OCI-M1 (cell line): Measurements from ENCODE around the gene PPARA.

Experiments used
- DNase-seq: peaks from one replicate; lab custom pipeline; 2025; lab: John Stamatoyannopoulos, UW

PPARA gene

DNA sequence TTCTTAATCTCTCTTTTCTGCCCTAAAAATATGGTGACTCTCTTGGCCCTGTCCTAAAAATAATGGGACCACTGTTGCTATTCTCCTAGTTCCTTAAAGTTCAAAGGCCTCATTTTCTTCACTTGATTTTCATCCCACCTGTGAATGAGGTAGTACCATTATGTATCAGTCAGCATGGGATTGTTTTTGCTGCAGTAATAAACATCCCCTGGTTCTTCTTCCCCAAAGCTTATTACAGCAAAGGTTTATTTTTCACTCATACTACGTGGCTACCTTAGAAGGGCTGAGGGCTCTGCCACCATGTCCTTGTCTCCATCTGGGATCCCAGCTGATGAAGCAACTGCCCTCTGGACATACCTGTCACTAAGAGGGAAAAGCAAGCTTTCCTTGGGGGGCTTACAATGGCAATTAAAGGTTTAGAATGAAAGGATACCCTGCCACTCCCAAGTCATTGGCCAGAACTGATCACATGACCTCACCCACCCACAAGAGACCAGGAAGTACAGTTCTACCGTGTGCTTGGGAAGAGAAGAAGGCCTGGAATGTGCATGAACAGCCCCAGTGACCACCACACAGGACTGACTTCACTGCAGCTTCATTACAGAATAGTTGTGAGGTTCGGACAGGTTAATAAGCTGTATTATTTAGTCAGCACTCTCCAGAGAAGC, 125.3 kb downstream of the PPARA start:
- no peak for DNase-seq

DNA sequence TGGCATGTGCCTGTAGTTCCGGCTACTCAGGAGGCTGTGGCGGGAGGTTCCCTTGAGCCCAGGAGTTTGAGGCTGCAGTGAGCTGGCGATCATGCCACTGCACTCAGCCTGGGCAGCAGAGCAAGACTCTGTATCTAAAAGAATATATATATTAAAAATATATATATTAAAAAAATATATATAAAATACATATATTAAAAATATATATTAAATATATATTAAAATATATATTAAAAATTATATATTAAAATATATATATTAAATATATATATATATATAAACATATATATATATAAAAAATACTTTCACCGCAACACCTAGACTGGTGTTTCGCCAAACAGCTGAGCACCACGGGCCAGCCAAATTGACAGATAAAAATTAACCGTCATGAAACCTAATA, 126.2 kb downstream of the PPARA start:
- no peak for DNase-seq

DNA sequence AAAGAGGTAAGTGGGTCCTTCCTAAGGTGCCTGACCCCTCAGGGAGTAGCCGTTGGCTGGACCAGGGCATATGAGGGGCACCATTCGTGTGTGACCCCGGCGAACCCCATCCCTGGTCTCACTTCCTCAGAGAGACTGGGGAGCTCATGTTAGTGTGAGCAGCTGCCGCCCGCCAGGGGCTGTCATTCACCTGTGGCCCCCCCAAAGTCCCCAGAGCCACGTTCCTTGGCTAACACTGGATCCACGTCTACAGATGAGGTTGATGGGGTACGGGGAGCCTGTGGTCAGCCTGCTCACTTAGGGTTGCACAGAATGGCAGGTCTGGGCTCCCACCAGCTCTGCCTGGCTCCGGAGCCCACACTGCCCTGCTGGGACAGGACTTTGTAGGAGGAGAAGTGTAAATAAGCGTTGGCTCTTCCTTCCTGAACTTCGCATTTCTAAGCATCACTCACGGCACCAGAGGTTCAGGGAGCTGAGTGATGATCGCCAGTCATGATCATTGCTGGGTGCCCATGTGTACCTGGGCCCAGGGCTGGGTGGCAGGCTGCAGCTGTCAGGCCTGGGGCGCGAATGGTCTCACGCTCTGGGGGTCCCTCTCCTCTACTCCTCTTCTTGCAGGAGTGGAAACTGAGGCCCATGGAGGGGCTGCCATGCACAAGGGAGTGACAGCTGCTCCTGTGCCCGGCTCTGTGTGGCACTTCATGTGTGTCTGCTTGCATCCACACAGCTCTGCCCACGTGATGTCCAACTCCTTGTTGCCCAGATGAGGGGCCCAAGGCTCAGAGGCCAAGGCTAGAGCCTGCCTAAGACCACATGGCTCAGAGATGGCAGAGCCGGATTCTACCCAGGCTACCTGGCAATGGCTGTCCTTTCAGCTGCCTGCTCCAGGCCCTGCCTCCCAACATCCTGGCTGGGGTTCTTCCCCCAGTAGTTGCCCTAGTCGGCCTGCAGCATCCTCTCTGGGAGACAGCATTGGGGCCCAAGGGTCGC, 128.6 kb downstream of the PPARA start:
- DNase-seq: no peak

DNA sequence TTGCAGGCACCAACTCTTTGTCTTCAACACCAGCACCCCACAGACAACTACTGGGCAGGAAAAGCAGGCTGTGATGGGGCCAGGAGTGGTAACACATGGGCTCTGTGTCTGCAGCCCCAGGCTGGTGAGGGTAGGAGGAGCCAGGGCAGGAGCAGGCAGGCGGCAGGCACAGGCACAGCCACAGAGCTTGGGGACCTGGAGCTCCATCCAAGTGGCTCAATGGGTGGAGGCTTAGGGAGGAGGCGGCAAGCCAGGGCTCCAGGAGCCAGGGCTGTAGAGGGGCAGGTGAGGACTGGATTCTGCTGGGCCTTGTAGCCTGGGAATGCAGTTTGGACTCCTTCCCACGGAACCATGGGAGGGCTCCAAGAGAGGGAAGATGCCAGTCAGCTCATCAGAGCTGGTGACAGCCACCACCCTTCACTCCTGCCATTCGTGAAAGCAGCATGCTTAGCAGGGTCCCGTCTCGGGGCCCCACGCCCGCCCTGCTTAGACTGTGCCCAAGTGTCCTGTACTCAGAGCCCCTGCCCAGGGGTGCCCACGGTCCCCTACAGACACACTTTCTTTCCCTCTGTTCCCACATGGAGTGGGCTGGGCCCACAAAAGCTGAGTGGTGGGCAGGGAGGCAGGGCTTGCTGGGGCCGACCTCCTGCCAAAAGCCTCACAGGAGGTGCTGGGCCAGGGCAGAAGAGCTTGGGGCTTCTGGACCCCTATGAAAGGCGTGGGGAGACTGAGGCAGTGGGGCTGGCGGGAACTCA, 129.9 kb downstream of the PPARA start:
- DNase-seq: no peak

DNA sequence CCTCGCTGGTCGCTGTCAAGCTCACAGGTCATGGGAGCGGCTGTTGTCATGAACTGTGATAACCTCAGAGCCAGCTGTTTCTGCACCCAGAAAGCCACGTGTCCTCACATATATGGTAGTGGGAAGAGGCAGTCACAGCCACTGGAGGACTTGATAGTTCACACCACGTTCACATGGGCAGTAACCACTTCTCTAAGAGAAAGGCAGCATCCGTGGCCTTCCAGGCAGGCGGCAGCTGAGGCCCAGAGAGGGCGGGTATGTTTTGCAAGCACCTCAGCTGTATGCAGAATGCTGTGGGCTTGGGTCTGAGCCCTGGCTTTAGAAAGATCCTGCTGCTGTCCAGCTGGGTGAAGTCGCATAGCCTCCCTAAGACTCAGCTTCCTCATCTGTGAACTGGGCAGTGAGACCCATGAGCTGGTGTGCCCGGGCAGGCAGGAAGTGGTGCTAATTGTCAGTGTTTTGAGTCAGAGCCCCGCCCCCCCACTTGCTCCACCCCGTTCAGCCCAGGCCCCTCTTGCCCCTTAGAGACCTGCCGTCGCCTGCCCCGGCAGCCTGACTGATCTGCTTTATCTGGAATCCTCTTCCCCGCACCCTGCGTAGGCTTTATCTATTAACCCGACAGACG, 130.8 kb downstream of the PPARA start:
- no peak for DNase-seq

DNA sequence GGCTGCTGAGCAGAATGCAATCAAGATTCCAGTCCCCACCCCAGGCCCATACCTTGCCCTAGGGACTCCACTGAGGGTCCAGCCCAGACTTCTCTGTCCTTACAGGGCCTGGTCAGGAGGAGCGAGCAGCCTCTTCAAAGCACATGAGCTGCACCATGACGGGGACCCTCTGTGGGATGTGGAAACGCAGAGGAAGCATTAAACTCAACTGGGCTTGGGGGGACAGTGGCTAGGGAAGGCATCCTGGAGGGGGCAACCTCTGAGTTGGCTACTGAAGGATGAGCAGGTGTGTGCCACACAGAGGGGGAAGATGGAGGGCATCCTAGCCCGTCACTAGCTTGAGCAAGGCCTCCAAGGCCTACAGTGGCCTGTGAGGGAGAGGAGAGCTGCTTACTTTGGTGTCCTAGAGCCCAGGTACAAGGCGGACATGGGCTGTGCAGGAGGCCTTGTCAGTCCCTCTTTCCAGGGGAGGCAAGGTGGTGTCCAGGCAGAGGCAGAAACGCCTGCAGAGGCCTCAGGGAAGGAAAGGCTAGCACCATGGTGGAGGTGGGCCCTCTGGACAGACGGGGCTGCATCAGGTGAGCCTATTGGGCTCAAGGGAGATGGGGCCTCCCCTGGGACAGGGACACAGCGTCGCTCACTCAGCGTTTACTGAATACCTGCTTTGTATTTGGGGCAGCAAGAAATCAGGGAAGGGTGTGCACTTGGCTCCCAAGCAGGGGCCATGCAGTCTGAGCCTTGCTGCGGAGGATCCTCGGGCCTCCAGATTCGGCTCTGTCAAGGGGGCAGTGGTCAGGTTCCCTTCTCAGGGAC, 131.7 kb downstream of the PPARA start:
- no peak for DNase-seq

DNA sequence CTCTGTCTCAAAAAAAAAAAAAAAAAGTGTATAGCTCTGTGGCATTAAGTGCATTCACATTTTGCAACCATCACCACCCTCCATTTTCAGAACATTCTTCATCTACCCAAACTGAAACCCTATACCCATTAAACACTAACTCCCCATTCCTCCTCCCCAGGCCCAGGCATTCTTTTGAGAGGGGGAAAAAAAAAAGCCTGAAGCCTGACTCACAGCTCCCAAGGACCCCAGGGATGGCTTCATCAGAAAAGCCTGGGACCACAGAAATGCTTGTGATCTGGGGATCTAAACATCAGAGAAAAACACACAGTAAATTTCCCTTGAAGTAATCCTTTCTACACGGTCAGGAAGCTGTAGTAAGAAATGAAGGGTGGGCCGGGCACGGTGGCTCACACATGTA, 135.7 kb downstream of the PPARA start:
- no peak for DNase-seq

DNA sequence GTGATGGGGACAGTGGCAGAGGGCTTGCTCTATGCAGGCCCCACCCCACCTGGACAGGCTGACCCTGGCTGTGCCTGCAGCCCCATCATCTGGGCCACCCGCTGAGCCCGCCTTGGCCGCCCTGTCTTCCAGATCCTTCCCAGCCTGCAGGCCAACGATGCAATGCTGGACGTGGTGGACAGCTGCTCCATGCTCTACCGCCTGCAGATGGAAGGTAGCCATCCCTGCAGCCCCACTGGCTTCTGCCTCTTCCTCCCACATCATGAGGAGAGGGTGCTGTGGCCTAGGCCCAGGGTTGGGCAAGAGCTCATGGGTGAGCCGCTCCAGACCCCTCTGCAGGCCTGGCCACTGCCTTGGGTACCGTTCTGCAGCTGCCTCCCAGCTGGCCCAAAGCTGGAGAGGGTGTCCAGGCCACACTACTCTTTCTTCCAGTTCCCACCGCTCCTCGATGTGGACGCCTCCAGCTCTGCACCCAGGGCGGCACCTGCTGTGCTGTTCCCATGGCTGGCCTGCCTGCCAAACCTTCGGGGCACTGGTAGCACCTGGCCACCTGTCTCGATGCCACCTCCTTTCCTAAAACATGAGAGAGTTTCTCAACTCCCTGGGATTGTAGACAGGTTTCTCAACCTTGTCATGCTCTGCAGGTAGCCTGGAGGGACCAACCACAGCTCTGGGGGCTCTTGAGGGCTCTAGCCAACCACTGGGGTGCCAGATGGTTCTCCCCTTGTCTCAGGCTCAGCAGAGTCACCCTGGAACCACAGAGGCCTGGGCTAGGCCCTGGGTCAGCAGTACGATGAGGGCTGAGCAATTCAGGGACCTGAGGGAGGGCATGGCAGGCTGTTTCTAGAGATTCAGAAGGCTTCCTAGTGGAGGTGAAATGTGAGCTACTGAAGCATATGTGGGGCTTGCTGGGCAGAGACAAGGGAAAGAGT, 136.9 kb downstream of the PPARA start:
- no peak for DNase-seq

DNA sequence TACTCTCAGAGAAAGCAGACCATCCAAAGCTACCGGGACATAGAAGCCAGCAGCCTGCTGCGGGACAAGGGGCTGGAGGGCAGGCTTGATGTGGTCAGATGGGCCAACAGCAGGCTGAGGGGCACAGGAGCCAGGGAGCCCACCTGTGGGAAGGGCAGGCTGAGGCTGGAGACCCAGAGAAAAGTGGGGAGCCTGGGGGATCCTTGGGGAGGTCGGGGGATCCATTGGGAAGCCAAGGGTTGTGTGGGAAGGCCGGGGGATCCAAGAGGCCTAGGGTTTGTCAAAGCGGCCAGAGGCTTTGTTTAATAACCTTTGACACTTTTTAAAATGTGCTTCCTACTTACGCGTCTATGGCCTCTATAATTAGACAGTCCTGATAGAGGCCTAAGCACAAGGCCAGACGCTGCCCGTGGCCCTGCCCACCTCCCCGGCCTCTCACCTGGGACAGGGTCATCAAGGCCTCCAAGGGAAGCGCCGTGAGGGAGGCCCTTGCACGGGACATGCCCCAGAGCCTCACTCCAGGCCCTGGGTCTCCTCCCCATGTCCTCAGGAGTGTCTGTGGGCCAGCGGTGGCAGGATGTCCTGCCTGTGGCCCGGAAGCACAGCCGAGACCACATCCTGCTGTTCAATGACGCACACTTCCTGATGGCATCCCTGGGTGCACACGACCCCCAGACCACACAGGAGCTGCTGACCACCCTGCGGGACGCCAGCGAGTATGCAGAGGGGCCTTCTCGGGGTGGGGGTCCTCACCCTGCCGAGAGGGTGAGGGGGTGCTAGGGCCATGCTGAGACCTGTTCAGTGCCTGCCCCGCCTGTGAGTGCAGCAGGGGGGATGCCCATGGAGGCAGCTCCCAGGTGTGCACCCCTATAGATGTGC, 137.8 kb downstream of the PPARA start:
- DNase-seq: no peak

DNA sequence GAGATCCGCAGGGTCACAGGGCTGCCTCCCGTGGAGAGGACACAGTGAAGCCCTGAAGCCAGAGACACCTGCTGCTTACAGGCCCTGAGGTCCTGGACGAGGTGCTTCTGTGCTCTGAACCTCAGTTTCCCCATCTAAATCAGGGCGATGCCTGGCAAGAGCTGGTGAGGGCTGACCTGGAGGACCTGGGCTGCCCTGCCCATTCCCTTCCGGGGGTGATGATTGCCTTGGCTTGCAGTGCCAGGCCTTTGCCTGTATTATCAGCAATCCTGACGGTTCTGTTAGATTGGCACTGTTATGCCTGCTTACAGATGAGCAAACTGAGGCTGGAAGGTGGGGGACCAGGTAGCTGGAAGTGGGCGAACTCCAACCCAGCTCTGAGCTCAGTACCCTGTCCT, 138.5 kb downstream of the PPARA start:
- no peak for DNase-seq

DNA sequence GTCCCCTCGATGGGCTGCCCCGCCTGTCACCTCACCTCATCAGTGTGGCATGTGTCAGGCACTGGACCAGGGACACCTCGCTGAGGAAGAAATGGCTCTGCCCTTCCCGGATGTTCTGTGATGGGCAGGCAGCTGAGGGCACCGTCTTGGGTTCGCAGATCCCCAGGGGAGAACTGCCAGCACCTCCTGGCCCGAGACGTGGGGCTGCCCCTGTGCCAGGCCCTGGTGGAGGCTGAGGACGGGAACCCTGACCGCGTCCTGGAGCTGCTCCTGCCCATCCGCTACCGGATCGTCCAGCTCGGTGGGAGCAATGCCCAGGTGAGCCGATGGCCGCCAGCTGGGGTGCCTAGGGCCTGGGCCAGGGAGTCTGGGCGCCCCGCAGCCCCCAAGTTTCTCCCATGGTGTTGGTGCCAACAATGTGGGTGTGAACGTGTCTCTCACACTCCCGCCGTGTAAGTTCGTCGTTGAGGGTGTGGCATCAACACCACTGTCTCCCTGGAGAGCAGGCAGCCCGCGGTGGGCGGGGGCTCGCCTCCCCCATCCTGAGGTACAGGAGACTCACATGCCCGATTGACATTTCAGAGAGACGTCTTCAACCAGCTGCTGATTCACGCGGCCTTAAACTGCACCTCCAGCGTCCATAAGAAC, 139.0 kb downstream of the PPARA start:
- no peak for DNase-seq

DNA sequence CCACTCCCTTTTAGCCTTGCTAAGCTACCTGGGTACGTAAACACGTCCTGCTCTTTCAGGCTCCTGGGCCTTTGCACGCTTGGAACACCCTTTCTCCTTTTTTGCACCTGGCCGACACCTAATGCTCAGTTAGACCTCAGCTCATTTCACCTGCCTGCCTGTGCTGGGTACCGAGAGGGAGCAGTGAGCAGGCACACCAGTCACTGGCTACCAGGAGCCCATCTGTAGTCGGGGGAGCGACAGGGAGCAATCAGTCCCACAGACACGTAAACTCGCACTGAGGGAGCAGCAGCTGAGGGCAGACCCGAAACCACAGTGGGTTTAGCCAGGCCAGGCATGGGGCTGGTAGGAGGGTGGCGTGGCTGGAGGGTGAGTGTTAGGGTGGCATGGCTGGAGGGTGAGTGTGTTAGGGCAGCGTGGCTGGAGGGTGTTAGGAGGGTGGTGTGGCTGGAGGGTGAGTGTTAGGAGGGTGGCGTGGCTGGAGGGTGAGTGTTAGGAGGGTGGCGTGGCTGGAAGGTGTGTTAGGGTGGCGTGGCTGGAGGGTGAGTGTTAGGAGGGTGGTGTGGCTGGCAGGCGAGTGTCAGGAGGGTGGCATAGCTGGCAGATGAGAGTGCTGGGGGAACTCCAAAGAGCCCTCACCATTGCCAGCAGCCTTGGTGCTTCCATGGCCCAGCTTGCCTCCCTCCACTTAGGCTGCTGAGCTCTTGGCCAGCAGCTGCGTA, 140.0 kb downstream of the PPARA start:
- DNase-seq: no peak

DNA sequence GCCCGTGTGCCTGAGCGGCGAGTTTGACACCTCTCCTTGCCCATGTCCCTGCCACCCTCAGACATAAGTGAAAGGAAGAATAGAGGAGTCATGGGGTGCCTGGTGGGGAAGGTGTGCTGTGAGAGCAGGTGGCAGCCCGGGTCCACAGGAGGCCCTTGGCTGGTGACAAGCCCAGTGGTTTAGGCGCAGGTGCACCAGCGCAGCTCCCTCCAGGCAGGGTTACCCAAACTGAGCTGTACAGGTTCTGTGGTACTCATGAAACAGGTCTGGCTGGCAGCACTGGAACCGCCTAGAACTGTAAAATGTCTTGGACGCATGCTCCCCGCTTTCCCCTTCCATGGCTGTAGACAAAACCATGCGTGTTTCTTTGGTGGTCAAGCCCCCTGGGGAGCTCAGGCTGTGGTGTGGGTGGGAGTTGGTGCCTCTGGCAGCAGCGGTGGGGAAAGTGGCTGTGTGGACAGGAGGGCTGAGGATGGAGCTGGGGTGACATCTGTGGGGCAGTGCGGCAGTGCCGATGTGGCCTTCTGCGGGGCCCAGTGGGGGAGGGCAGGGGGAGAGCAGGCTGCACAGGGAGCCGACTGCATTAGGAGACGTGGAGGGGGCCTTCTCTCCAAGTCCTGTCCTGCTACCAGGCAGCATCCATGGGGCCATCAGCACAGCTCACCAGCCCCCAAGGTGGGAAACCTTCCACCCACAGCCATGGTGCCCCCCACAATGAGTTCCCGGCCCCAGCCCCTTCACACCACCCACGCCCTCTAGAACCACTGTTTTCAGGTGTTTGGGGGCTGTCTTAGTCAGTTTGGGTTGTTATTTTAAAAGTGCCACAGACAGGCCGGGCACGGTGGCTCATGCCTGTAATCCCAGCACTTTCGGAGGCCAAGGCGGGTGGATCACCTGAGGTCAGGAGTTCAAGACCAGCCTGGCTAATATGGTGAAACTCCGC, 140.8 kb downstream of the PPARA start:
- DNase-seq: no peak

DNA sequence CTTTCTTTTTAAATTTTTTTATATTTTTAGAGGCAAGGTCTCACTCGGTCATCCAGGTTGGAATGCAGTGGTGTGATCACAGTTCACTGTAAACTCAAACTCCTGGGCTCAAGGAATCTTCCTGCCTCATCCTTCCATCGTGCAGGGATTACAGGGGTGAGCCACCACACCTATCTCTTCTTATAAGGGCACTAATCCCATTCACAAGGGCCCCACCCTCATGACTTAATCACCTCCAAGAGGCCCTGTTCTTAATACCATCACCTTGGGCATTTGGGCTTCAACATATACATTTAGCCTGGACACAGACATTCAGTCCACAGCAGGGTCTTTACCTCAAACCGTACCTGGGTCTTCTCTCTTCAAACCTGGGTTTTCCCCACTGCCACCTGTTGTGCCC, 141.8 kb downstream of the PPARA start:
- DNase-seq: no peak

DNA sequence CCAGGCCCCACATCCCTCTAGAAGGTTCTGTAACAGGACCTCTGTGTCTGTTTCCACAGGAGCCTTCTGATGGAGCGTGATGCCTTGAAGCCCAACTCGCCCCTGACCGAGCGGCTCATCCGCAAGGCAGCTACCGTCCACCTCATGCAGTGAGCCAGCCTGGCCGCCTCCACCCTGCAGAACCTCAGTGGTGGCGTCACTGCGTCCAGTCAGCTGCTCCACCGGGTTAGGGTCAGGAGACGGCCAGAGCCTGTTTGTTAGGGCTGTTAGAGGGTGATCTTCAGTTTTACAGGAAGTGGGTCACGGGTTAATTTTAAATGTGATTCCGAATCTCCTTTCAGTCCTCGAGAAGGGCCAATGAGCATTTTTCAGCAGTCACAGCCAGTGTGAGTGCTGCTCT, 142.4 kb downstream of the PPARA start:
- no peak for DNase-seq
